ENCODE data around the gene ESR2. TPM values are rescaled to one million over a fixed set of nuclear protein-coding genes. Genes with fewer than 3 reads are reported as not detected.
A peak's percentile ranks its signal among the peaks of the same experiment; 100 is the strongest.
"Not testable (repeated sequence)": the region's sequence is repeated elsewhere in the genome, so short reads cannot be mapped to it uniquely, and the experiment has no call there.

ESR2 gene
- total RNA-seq, 4 donors from 2014 or later: 0.59 to 2.4 (median 1.5) TPM

DNA sequence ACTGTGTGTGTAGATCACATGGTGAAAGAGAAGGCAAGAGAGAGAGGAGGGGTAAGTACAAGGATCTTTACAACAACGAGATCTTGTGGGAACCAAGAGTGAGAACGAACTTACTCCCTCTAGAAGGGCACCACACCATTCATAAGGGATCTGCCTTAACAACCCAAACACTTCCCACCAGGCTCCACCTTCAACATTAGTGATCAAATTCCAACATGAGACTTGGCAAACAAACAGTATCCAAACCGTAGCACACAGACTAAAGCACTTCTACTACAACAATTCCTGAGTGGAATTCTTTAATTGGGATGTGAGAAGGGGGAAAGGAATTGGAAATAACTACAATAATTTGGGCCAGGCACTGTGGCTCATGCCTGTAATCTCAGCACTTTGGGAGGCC lies 35.0 kb upstream of the ESR2 start:
- 68 to 73% methylated on average over 3 of the region's 3 CpGs for WGBS, 2 donors
- no peak for DNase-seq (ENCODE audit: low spot score in 2 of 2)
- H3K9me3 ChIP-seq: no peaks in the 10 kb centered on the region
- no peaks in the 10 kb centered on the region for H3K4me1 ChIP-seq
- no peaks in the 10 kb centered on the region for H3K27me3 ChIP-seq
- H3K4me3 ChIP-seq: no peak overlapping the region
- H3K36me3 ChIP-seq: no peaks in the 10 kb centered on the region
- no peak for TF ChIP-seq EP300 (IDR thresholded peaks at IDR 0.05)
- no peak overlapping the region for H3K27ac ChIP-seq

DNA sequence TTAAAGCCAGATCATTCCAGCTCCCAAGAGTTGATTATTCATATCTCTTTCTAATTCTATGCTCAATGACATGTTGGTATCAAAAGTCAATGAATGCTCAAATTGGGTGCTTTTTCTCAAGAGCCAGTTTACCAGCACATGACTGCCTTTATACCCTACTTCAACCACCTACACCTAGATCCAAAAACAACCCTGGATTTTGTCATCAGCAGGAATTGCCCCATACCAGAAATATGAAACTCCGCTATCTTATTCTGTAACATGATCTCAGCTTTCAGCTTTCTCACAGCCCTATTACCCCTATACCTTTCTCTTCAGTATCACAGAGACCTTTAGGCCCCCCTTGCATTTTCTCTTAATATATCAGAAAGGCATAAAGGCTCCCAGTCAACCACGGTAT lies 32.3 kb upstream of the ESR2 start:
- no peak overlapping the region for H3K27ac ChIP-seq
- no peaks in the 10 kb centered on the region for H3K9me3 ChIP-seq
- no peak overlapping the region for H3K4me3 ChIP-seq
- DNase-seq (ENCODE audit: low spot score in 2 of 2): no peak
- H3K27me3 ChIP-seq: no peaks in the 10 kb centered on the region
- H3K36me3 ChIP-seq: no peaks in the 10 kb centered on the region
- no peaks in the 10 kb centered on the region for H3K4me1 ChIP-seq
- no peak for TF ChIP-seq EP300 (IDR thresholded peaks at IDR 0.05)
- no peak for TF ChIP-seq POLR2A (IDR thresholded peaks at IDR 0.05)
- TF ChIP-seq, protein P1, sequence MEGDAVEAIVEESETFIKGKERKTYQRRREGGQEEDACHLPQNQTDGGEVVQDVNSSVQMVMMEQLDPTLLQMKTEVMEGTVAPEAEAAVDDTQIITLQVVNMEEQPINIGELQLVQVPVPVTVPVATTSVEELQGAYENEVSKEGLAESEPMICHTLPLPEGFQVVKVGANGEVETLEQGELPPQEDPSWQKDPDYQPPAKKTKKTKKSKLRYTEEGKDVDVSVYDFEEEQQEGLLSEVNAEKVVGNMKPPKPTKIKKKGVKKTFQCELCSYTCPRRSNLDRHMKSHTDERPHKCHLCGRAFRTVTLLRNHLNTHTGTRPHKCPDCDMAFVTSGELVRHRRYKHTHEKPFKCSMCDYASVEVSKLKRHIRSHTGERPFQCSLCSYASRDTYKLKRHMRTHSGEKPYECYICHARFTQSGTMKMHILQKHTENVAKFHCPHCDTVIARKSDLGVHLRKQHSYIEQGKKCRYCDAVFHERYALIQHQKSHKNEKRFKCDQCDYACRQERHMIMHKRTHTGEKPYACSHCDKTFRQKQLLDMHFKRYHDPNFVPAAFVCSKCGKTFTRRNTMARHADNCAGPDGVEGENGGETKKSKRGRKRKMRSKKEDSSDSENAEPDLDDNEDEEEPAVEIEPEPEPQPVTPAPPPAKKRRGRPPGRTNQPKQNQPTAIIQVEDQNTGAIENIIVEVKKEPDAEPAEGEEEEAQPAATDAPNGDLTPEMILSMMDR (IDR thresholded peaks at IDR 0.05): no peak
- WGBS, 2 donors: 89 to 94% methylated on average over 2 of the region's 2 CpGs

- WGBS, 2 donors: 48 to 56% methylated on average over 1 of the region's 1 CpG
These were observed 30.7 kb upstream of the ESR2 start for GRCh38 chr14:64324895-64325294.

DNA sequence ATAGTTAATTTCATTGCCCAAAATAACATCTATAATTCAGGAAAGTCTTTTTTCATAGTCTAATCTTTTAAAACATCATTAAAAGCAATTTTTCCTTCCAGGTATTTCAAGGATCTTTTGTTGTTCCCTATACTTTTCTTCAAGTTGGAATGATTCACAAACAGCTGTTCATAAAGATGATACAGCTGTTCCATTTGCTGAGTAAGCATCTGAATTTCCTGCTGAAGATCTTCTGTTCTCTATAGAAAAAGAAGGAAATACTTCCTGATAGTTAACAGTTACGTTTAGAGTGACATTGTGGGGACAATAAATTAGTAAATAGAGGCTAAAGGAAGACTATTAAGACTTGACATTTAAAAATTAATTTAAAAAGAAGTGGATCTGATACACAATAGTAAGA lies 30.3 kb upstream of the ESR2 start:
- DNase-seq (ENCODE audit: low spot score in 2 of 2): no peak
- Histone ChIP-seq H3K36me3 (no peaks in the 10 kb centered on the region), H3K4me3 (no peak overlapping the region), H3K27ac (no peak overlapping the region), H3K9me3 (no peaks in the 10 kb centered on the region), H3K4me1 (no peaks in the 10 kb centered on the region), H3K27me3 (no peaks in the 10 kb centered on the region)
- TF ChIP-seq POLR2A (IDR thresholded peaks at IDR 0.05) (no peak), EP300 (IDR thresholded peaks at IDR 0.05) (no peak)
- TF ChIP-seq, protein P1 (IDR thresholded peaks at IDR 0.05): no peak
- WGBS, 2 donors: 12 to 28% methylated on average over 1 of the region's 1 CpG

More at GRCh38 chr14:64324895-64325294, 30.7 kb upstream of the ESR2 start:
- Histone ChIP-seq H3K36me3 (no peaks in the 10 kb centered on the region), H3K27me3 (no peaks in the 10 kb centered on the region), H3K9me3 (no peaks in the 10 kb centered on the region), H3K27ac (no peak overlapping the region), H3K4me1 (no peaks in the 10 kb centered on the region), H3K4me3 (no peak overlapping the region)
- no peak for DNase-seq (ENCODE audit: low spot score in 2 of 2)
- TF ChIP-seq POLR2A (IDR thresholded peaks at IDR 0.05): no peak
- TF ChIP-seq, protein P1 (IDR thresholded peaks at IDR 0.05): no peak

DNA sequence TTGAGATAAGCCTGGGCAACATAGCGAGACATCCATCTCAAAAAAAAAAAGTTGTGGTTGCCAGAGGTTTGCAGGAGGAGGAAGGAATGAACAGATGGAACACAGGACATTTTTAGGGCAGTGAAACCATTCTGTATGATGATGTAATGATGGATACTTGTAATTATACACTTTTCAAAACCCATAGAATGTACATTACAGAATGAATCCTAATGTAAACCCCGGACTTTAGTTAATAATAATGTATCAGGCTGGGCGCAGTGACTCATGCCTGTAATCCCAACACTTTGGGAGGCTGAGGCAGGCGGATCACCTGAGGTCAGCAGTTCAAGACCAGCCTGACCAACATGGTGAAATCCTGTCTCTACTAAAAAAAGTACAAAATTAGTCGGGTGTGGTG lies 26.2 kb upstream of the ESR2 start:
- not testable (repeated sequence) for H3K9me3 ChIP-seq; H3K27me3 ChIP-seq; H3K36me3 ChIP-seq; H3K4me3 ChIP-seq; H3K4me1 ChIP-seq; DNase-seq (ENCODE audit: low spot score in 2 of 2); H3K27ac ChIP-seq
- 87 to 92% methylated on average over 5 of the region's 5 CpGs for WGBS, 2 donors

- not testable (repeated sequence) for H3K27me3 ChIP-seq; H3K36me3 ChIP-seq; H3K4me3 ChIP-seq; H3K4me1 ChIP-seq; DNase-seq (ENCODE audit: low spot score in 2 of 2); H3K9me3 ChIP-seq; H3K27ac ChIP-seq
- WGBS, 2 donors: 90 to 100% methylated on average over 1 of the region's 1 CpG
These were observed 24.5 kb upstream of the ESR2 start for GRCh38 chr14:64318695-64319094.

DNA sequence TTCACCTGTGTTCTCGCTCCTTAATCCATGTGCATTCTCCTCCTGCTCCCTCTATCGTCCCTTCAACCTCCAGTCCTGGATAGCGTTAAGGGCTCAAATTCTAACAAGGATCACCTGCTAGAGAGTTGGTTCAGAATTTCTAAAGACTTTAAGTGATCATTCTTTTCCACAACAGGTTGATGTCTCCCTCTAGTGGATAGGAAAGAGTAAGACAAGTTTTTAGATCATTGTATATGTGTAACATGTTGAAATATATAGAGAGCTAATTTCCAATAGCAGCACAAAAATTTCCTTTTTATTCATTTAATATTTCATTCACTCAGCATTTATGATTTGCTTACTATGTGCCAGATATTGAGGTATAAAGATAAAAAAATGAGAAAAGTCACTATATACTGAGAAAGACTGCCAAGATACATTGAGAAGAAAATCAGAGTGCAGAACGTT lies 9.3 kb upstream of the ESR2 start:
- TF ChIP-seq EP300 (IDR thresholded peaks at IDR 0.05) (no peak), POLR2A (IDR thresholded peaks at IDR 0.05) (no peak)
- TF ChIP-seq, protein P1 (IDR thresholded peaks at IDR 0.05): peak; percentile 64 to 82 (median 70)
- no peak for DNase-seq (ENCODE audit: low spot score in 2 of 2)
- Histone ChIP-seq H3K27me3 (no peaks in the 10 kb centered on the region), H3K36me3 (no peaks in the 10 kb centered on the region), H3K4me1 (no peaks in the 10 kb centered on the region), H3K9me3 (no peaks in the 10 kb centered on the region), H3K27ac (no peak overlapping the region), H3K4me3 (no peak overlapping the region)
- WGBS, 2 donors: 19 to 20% methylated on average over 4 of the region's 4 CpGs
